Measurements from ENCODE around the gene FGG. TPM values are rescaled to one million over a fixed set of nuclear protein-coding genes. Genes with fewer than 3 reads are reported as not detected.
"Not testable (repeated sequence)": the region's sequence is repeated elsewhere in the genome, so short reads cannot be mapped to it uniquely, and the experiment has no call there.

Gene FGG
- total RNA-seq, 2 donors from 2014 or later = not detected

GRCh38 chr4:154604696-154605200 is 7.7 kb downstream of the FGG start:
- Mint-ChIP-seq H3K36me3 (ENCODE audit: low read depth) (peaks cover 8% of the 10 kb centered on the region), H3K27me3 (peaks cover 76% of the 10 kb centered on the region), H3K4me1 (no peaks in the 10 kb centered on the region), H3K27ac (no peak overlapping the region), H3K4me3 (no peak overlapping the region)
- H3K9me3 ChIP-seq (ENCODE audit: control insufficient read depth, low read length, poor library complexity, severe bottlenecking) = no peaks in the 10 kb centered on the region
- ATAC-seq (no peak), DNase-seq (no peak)

- no peaks in the 10 kb centered on the region for H3K9me3 ChIP-seq (ENCODE audit: control insufficient read depth, low read length, poor library complexity, severe bottlenecking)
- ATAC-seq (no peak), DNase-seq (no peak)
- H3K27me3 Mint-ChIP-seq = peaks cover 65% of the 10 kb centered on the region
- peaks cover 8% of the 10 kb centered on the region for H3K36me3 Mint-ChIP-seq (ENCODE audit: low read depth)
- no peak overlapping the region for H3K27ac Mint-ChIP-seq
- no peak overlapping the region for H3K4me3 Mint-ChIP-seq
- no peaks in the 10 kb centered on the region for H3K4me1 Mint-ChIP-seq
These were observed 9.2 kb downstream of the FGG start for GRCh38 chr4:154603033-154603943.

GRCh38 chr4:154602404-154603020 is 9.9 kb downstream of the FGG start:
- no peak for ATAC-seq
- no peaks in the 10 kb centered on the region for H3K4me1 Mint-ChIP-seq
- peaks cover 65% of the 10 kb centered on the region for H3K27me3 Mint-ChIP-seq
- H3K27ac Mint-ChIP-seq = no peak overlapping the region
- H3K4me3 Mint-ChIP-seq = no peak overlapping the region
- DNase-seq = no peak
- no peaks in the 10 kb centered on the region for H3K9me3 ChIP-seq (ENCODE audit: control insufficient read depth, low read length, poor library complexity, severe bottlenecking)
- peaks cover 8% of the 10 kb centered on the region for H3K36me3 Mint-ChIP-seq (ENCODE audit: low read depth)

- Mint-ChIP-seq H3K36me3 (ENCODE audit: low read depth) (peaks cover 8% of the 10 kb centered on the region), H3K27me3 (peaks cover 54% of the 10 kb centered on the region), H3K4me3 (no peak overlapping the region), H3K4me1 (no peaks in the 10 kb centered on the region), H3K27ac (no peak overlapping the region)
- no peak for ATAC-seq
- DNase-seq = no peak
- no peaks in the 10 kb centered on the region for H3K9me3 ChIP-seq (ENCODE audit: control insufficient read depth, low read length, poor library complexity, severe bottlenecking)
These were observed 14.4 kb downstream of the FGG start for GRCh38 chr4:154597798-154598774.

GRCh38 chr4:154597281-154597680 is 15.2 kb downstream of the FGG start:
- H3K27me3 Mint-ChIP-seq = peaks cover 46% of the 10 kb centered on the region
- H3K4me3 Mint-ChIP-seq; H3K27ac Mint-ChIP-seq; H3K36me3 Mint-ChIP-seq (ENCODE audit: low read depth); H3K9me3 ChIP-seq (ENCODE audit: control insufficient read depth, low read length, poor library complexity, severe bottlenecking); DNase-seq; ATAC-seq; H3K4me1 Mint-ChIP-seq: not testable (repeated sequence)

GRCh38 chr4:154595807-154596206 is 16.6 kb downstream of the FGG start:
- no peaks in the 10 kb centered on the region for H3K9me3 ChIP-seq (ENCODE audit: control insufficient read depth, low read length, poor library complexity, severe bottlenecking)
- Mint-ChIP-seq H3K4me1 (no peaks in the 10 kb centered on the region), H3K27ac (no peak overlapping the region), H3K4me3 (no peak overlapping the region), H3K36me3 (ENCODE audit: low read depth) (peaks cover 4% of the 10 kb centered on the region), H3K27me3 (peaks cover 44% of the 10 kb centered on the region)
- ATAC-seq = no peak
- no peak for DNase-seq

GRCh38 chr4:154594343-154594742 is 18.1 kb downstream of the FGG start:
- H3K4me3 Mint-ChIP-seq; DNase-seq; H3K4me1 Mint-ChIP-seq; ATAC-seq; H3K36me3 Mint-ChIP-seq (ENCODE audit: low read depth); H3K27ac Mint-ChIP-seq; H3K9me3 ChIP-seq (ENCODE audit: control insufficient read depth, low read length, poor library complexity, severe bottlenecking): not testable (repeated sequence)
- H3K27me3 Mint-ChIP-seq = peaks cover 49% of the 10 kb centered on the region

- H3K27me3 Mint-ChIP-seq = peaks cover 51% of the 10 kb centered on the region
- no peaks in the 10 kb centered on the region for H3K9me3 ChIP-seq (ENCODE audit: control insufficient read depth, low read length, poor library complexity, severe bottlenecking)
- H3K36me3 Mint-ChIP-seq (ENCODE audit: low read depth) = peaks cover 4% of the 10 kb centered on the region
- DNase-seq (no peak), ATAC-seq (no peak)
- no peak overlapping the region for H3K27ac Mint-ChIP-seq
- H3K4me1 Mint-ChIP-seq = peaks cover 2% of the 10 kb centered on the region
- H3K4me3 Mint-ChIP-seq = no peak overlapping the region
These were observed 18.6 kb downstream of the FGG start for GRCh38 chr4:154593868-154594267.

GRCh38 chr4:154591890-154592289 is 20.6 kb downstream of the FGG start:
- DNase-seq (no peak), ATAC-seq (no peak)
- no peaks in the 10 kb centered on the region for H3K9me3 ChIP-seq (ENCODE audit: control insufficient read depth, low read length, poor library complexity, severe bottlenecking)
- H3K27ac Mint-ChIP-seq = no peak overlapping the region
- peaks cover 2% of the 10 kb centered on the region for H3K4me1 Mint-ChIP-seq
- H3K36me3 Mint-ChIP-seq (ENCODE audit: low read depth) = peaks cover 2% of the 10 kb centered on the region
- H3K4me3 Mint-ChIP-seq = no peak overlapping the region
- peaks cover 48% of the 10 kb centered on the region for H3K27me3 Mint-ChIP-seq

- peaks cover 54% of the 10 kb centered on the region for H3K27me3 Mint-ChIP-seq
- no peaks in the 10 kb centered on the region for H3K9me3 ChIP-seq (ENCODE audit: control insufficient read depth, low read length, poor library complexity, severe bottlenecking)
- no peak within 1 kb of the TSS for H3K27ac Mint-ChIP-seq
- H3K4me3 Mint-ChIP-seq = no peak within 1 kb of the TSS
- DNase-seq (no peak), ATAC-seq (no peak)
- peaks cover 2% of the 10 kb centered on the region for H3K36me3 Mint-ChIP-seq (ENCODE audit: low read depth)
- peaks cover 4% of the 10 kb centered on the region for H3K4me1 Mint-ChIP-seq
These were observed 22.0 kb downstream of the FGG start, which contains the start of gene FGA for GRCh38 chr4:154590329-154591006. Gene FGA, minus strand, starts transcription at chr4:154590742. Its CDS starts 55 bp downstream, at chr4:154590687.

GRCh38 chr4:154589296-154590197 is 22.9 kb downstream of the FGG start:
- Mint-ChIP-seq H3K4me1 (peaks cover 4% of the 10 kb centered on the region), H3K27ac (no peak overlapping the region), H3K36me3 (ENCODE audit: low read depth) (peaks cover 2% of the 10 kb centered on the region), H3K27me3 (peaks cover 54% of the 10 kb centered on the region), H3K4me3 (peak overlapping the region; percentile 47)
- no peaks in the 10 kb centered on the region for H3K9me3 ChIP-seq (ENCODE audit: control insufficient read depth, low read length, poor library complexity, severe bottlenecking)
- no peak for ATAC-seq
- DNase-seq = no peak
